GOT3 (cell line): ENCODE data around the gene TLCD3B.

Experiments
- DNase-seq: peaks from one replicate; lab custom pipeline; 2025; ENCODE audit warnings: mixed read lengths; lab: John Stamatoyannopoulos, UW

The TLCD3B gene

DNA sequence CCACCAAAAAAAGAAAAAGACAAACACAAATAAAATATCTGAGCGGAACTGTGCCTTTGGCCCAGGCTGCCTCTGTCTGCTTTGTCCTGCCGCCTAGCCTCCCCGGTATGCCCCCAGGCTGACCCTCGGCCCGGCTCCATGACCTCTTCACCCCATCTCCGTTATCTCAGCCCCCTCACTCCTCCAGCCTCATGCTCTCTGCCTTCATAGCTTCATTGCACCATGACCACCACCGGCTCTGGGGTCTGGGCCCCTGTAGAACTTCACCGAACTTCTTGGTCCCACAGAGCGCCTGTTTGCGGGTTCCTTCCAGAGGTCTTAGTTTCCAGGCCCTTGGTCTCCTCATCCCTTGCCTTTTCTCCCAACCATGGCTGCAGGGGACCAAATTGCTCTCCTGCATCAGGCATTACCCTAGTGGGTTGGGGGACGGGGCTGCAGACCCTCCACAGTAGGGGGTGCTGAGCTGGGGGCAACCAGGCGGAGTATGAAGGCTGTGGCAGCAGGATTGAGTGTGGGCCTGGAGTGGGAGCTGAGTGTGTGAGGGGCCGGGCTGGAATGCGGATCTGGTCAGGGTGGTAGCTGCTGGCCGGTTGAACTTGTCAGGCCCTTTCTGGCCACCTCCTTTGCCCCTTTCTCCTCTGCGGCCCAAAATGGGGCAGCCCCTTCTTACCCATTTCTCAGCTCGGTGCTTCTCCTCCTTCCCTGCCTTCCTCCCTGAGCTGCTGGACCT, 42.6 kb downstream of the TLCD3B start:
- DNase-seq: no peak

DNA sequence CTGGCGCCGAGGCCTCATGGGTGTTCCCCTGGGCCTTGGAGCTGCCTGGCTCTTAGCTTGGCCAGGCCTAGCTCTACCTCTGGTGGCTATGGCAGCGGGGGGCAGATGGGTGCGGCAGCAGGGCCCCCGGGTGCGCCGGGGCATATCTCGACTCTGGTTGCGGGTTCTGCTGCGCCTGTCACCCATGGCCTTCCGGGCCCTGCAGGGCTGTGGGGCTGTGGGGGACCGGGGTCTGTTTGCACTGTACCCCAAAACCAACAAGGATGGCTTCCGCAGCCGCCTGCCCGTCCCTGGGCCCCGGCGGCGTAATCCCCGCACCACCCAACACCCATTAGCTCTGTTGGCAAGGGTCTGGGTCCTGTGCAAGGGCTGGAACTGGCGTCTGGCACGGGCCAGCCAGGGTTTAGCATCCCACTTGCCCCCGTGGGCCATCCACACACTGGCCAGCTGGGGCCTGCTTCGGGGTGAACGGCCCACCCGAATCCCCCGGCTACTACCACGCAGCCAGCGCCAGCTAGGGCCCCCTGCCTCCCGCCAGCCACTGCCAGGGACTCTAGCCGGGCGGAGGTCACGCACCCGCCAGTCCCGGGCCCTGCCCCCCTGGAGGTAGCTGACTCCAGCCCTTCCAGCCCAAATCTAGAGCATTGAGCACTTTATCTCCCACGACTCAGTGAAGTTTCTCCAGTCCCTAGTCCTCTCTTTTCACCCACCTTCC, 43.5 kb downstream of the TLCD3B start:
- DNase-seq: no peak

DNA sequence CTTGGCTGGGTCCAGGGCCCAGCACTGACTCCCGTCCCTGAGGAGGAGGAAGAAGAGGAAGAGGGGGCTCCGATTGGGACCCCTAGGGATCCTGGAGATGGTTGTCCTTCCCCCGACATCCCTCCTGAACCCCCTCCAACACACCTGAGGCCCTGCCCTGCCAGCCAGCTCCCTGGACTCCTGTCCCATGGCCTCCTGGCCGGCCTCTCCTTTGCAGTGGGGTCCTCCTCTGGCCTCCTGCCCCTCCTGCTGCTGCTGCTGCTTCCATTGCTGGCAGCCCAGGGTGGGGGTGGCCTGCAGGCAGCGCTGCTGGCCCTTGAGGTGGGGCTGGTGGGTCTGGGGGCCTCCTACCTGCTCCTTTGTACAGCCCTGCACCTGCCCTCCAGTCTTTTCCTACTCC, 44.1 kb downstream of the TLCD3B start:
- DNase-seq: no peak

DNA sequence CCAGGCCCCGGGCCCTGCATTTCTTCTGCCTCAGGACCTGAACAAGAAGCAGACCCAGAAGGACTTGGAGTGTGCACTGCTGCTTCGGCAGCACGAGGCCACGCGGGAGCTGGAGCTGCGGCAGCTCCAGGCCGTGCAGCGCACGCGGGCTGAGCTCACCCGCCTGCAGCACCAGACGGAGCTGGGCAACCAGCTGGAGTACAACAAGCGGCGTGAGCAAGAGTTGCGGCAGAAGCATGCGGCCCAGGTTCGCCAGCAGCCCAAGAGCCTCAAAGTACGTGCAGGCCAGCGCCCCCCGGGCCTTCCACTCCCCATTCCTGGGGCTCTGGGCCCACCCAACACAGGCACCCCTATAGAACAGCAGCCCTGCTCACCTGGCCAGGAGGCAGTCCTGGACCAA, 44.8 kb downstream of the TLCD3B start:
- DNase-seq: no peak

DNA sequence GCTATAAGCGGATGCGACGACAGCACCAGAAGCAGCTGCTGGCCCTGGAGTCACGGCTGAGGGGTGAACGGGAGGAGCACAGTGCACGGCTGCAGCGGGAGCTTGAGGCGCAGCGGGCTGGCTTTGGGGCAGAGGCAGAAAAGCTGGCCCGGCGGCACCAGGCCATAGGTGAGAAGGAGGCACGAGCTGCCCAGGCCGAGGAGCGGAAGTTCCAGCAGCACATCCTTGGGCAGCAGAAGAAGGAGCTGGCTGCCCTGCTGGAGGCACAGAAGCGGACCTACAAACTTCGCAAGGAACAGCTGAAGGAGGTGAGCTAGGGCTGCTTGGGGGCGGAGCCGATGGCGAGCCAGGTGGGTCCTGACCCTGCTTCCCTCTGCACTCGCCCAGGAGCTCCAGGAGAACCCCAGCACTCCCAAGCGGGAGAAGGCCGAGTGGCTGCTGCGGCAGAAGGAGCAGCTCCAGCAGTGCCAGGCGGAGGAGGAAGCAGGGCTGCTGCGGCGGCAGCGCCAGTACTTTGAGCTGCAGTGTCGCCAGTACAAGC, 45.7 kb downstream of the TLCD3B start:
- DNase-seq: no peak

DNA sequence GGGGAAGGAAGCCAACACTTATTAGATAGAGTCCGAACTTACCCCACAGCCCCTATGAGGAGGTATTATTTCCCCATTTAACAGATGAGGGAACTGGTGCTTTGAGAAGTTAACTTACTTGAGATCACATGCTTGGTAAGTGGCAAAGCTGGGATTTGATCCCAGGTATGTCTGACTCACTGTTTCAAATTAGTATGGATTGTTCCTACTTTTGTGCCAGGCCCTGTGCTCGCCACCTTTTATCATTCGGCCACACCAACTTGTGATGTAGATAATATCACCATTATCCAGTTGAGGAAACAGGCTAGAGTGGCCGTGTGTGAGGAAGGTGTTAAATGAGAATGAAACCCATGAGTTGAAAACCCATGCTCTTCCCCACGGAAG, 46.3 kb downstream of the TLCD3B start:
- no peak for DNase-seq

DNA sequence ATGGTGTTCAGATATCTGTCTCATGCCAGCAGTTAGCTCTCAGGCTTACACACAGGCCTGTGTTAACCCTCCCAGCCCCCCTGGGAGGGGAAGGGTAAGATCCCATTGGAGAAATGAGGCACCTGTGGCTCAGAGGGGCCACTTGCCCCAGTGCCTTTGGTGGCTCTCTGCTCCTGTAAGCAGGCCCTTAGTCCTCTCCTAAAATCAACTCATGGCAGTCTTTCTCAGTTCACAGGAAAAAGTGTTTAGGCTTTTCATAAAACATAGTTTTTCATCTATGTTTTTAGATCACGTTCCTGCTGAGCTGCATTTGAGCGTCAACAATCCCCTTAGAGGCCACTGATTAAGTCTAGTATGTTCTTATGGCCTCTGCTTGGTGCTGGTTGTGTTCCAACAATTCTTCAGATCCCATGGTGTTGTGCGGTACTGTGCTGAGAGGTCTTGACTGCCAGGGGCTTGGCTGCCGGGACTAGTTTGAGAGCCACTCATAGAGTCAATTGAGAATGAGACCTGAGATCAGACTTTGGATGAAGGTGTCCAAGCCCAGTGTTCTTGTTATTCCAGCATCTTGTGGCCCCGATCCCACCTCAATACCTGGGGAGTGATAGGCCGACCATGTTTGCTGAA, 46.8 kb downstream of the TLCD3B start:
- DNase-seq: no peak

DNA sequence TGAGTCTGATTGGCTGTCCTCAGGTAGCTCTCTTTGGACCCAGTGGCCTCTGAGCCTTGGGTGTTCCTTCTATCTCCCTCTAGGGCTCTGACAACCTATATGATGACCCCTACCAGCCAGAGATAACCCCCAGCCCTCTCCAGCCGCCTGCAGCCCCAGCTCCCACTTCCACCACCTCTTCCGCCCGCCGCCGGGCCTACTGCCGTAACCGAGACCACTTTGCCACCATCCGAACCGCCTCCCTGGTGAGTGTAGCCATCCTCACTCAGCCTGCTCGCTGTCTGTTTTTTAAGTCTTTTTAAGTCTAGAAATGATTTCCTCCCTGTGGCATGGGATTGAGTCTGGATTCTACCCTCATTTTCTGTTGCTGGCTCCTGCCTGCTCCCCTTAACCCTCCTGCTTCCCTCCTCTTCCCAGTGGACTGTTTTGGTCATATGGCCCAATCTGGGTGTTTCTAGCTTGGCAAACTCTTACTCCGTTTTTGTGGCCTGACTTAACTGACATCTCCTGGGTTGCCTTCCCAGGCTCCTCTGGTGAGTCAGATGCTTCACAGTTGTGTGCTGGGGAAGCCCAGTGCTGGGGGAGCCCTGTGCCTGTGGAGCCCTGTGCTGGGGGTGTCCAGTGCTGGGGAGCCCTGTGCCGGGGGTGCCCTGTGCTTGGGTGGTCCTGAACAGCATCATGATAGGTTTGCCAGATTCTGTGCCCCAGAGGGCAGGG, 47.5 kb downstream of the TLCD3B start:
- DNase-seq: no peak

DNA sequence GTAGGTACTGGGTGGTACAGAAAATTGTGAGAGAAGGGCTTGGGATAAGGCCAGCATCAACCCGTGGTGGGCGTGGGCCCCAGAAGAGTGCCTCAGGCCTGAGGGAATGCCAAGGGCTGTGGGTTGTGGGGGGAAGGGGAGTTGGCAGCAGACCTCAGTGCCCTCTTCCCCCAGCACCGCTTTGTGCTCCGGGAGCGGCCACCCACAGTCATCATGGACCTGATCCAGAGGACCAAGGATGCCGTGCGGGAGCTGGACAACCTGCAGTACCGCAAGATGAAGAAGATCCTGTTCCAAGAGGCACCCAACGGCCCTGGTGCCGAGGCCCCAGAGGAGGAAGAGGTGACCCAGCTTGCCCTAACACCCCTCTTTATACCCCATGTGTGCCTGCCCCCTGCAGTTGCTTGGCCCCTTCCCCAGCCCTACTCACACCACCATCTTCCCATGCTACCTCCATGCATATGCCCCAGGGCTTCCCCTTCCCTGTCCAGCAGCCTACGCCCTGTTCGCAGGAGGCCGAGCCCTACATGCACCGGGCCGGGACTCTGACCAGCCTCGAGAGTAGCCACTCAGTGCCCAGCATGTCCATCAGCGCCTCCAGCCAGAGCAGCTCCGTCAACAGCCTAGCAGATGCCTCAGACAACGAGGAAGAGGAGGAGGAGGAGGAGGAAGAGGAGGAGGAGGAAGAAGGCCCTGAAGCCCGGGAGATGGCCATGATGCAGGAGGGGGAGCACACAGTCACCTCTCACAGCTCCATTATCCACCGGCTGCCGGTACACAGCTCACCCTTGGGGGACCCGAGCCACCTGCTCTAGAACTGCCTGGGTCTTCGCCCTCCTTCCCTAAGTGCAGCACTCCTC, 48.3 kb downstream of the TLCD3B start:
- no peak for DNase-seq

DNA sequence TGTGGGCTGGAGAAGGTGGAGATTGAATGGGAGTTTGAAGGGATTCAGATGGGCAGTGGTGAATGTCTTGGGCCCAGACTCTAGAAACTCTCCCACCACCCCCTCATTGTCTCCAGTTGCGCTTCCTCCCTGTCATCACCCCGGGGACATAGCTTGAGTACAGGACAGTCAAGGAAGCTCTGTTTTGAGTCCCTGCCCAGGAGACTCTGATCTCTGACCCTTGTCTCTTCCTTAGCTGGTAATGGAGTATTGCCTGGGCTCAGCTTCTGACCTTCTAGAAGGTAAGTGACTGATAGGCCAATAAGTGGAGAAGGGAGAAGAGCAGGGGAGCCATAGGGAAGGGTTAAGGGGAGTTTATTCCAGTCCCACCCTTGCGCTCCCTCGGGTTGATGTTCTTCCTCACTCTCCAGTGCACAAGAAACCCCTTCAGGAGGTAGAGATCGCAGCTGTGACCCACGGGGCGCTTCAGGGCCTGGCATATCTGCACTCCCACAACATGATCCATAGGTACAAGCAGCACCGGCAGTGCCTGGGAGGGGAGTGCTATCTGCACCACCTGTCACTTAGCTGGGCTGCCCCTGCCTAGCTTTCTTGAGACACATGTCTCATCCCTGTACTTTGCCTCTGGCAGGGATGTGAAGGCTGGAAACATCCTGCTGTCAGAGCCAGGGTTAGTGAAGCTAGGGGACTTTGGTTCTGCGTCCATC, 52.4 kb downstream of the TLCD3B start:
- no peak for DNase-seq

DNA sequence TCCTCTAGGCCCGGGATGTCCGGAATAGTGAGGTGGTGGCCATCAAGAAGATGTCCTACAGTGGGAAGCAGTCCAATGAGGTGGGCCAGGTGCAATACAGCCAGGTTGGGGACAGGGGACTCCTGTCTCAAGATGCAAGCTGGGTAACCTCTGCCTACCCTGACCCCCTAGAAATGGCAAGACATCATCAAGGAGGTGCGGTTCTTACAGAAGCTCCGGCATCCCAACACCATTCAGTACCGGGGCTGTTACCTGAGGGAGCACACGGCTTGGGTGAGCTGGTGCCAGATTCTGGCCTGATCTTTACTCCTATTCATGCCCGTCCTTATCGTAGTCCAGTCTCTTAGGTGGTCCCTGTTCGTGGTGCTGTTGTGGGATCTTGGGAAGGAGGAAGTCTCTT, 53.0 kb downstream of the TLCD3B start:
- DNase-seq: no peak

DNA sequence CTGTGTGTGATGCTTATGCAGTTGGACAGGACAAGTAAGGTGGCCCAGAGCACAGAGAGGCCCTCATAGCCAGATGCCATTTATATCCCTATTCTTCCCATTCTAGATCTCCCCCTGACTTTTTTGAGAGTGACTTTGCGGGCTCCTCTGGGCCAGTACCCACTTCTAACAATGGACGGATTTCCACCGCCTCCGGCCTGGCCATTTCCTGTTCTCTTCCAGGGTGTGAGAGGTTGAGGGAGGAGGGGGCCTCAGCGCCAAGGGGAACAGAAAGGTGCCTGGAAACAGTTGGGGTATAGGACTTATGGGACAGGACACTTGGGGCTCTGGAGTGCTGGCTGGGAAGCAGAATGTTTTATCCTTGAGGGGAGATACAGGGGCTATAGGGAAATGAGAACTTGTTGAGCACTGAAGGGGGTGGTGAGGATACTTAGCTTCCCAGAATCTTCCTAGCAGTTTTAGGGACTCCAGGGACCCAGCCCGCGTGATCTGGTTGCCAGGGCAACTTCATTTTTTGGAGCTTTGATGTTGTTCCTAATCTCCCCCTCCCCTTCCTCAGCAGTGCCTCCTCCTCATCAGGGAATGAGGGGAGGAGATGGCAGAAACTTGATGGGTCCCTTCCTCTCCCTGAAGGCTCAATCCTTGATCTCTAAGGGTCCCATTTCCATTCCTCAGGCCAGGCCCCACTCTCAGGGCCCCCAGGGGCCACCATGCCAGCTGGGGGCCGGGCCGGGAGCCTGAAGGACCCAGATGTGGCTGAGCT, 53.8 kb downstream of the TLCD3B start:
- no peak for DNase-seq

DNA sequence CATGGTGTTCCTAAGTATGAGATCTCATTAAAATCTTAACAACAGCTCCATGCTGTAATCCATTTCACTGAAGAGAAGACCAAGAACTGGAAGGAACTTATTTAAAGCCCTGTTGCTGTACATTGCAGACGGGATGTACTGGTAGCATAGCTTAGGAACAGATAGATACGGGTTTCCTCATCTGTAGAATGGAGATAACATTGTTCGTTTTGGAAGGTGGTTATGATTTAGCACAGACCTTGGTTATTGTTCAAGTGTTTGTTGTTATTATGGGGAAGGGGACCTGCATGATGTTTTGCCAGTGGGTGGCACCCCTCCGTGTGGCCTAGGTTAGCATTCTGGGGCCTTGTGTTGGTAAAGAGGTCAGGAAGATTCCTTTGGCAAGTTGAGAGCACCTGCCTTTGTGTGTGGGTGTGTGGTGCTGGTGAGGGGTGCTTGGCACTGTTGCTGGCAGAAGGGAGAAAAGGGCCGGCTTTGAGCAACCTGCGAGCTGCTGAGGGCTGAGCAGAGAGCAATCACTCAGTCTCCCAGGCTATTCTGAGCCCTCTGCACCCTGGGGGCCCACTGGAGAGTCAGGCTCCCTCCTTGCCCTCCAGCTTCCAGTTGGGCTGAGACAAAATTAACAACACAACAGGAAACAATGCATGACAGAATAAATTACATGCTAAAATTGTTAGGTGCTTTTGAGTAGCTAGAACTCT, 55.1 kb downstream of the TLCD3B start:
- no peak for DNase-seq

DNA sequence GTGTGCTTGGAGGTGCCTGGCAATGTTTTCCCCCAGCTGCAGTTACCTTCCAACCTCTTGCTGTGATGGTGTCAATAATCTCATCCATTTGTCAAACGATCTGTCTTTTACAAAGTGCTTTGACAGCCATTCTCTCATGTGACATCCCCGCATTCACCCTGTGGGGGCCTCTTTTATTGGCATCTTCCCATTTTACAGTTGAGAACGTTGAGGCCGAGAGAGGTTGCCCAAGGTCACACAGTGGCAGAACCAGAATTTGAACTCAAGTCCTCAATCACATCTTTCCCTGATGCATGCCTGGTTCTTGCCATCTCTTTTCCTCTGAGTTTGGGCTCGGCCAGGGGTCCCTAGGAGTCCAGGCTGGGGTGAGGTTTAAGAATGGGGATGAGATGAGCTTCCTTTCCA, 55.9 kb downstream of the TLCD3B start:
- DNase-seq: no peak
